ENCODE data around the gene TMED4. TPM values are rescaled to one million over a fixed set of nuclear protein-coding genes. Genes with fewer than 3 reads are reported as not detected.
"Not testable (repeated sequence)": the region's sequence is repeated elsewhere in the genome, so short reads cannot be mapped to it uniquely, and the experiment has no call there.

Gene TMED4
- total RNA-seq, 1 experiment from 2014 or later, result 67.3 TPM

DNA sequence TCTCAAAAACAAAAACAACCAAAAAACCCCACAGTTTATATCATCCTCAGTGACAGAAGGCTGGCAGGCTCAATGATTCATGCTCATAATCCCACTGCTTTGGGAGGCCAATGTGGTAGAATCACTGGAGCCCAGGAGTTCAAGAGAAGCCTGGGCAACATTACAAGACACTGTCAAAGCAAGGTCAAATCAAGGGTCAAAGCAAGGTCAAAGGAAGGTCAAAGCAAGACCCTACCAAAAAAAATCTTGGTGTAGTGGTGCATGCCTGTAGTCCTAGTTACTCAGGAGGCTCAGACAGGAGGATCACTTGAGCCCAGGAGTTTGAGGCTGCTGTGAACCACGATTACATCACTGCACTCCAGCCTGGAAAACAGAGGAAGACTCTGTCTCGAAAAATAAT is 26.7 kb downstream of the TMED4 start:
- POLR2A ChIA-PET, result no interaction called here

DNA sequence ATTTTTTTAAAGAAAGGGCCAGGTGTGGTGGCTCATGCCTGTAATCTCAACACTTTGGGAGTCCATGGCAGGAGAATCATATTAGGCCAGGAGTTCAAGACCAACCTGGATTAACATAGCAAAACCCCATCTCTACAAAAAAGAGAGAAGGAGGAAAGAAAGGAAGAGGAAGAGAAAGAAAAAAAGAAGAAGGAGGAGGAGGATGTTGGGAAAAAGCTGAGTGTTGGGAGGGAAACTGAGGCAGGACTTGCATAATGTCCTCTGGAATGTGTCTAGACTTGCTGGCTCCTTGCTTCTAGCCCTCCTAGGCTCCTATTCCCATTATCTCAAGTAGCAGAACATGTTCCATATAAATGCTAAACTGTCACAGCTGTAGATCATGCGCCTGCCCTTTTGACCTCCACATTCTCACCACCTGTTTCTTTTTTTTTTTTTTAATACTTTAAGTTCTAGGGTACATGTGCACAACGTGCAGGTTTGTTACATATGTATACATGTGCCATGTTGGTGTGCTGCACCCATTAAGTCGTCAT is 29.5 kb downstream of the TMED4 start:
- DNase-seq (ENCODE audit: low read depth, low spot score); H3K4me1 ChIP-seq (ENCODE audit: control insufficient read depth in 1 of 2, insufficient read depth in 2 of 2, low read length in 2 of 2); H3K36me3 ChIP-seq (ENCODE audit: control insufficient read depth in 1 of 2, insufficient read depth in 2 of 2, low read length in 2 of 2); ATAC-seq; H3K27ac ChIP-seq (ENCODE audit: low read depth, low read length); H3K4me3 ChIP-seq (replicated peaks in 1 of 2; ENCODE audit: low read depth in 1 of 2, low read length in 2 of 2); H3K9me3 ChIP-seq (ENCODE audit: control insufficient read depth in 1 of 2, insufficient read depth in 1 of 2, low read depth in 1 of 2, low read length in 2 of 2); BruUV-seq (replicated peaks); H4K20me1 ChIP-seq (ENCODE audit: insufficient read depth); intact Hi-C loops (cut with micrococcal nuclease); H3K9ac ChIP-seq (ENCODE audit: low read length); RAD21 ChIA-PET (ENCODE audit: low non-redundant PET in 1 of 2, low total read pairs in 2 of 2, uncharacterized antibody in 2 of 2, unreplicated experiment in 2 of 2); H3K9me2 ChIP-seq (ENCODE audit: insufficient read depth); H2AFZ ChIP-seq (ENCODE audit: low read depth, low read length, poor library complexity, severe bottlenecking); CTCF ChIA-PET; POLR2A ChIA-PET; H3K4me2 ChIP-seq (ENCODE audit: low read length); H3K27me3 ChIP-seq (ENCODE audit: insufficient read depth, low read length); H3K79me2 ChIP-seq (ENCODE audit: insufficient read depth, low read length): not testable (repeated sequence)

More for the DNA sequence above, 26.7 kb downstream of the TMED4 start:
- H3K9ac ChIP-seq (ENCODE audit: low read length), result no peak overlapping the region
- CTCF ChIA-PET, result interaction anchor here (1.1 kb wide), 1 partner anchor 10 kb away, joined by 5 read pairs; no protein-coding TSS in a partner anchor
- H3K9me2 ChIP-seq (ENCODE audit: insufficient read depth), result no peaks in the 10 kb centered on the region
- no peak overlapping the region for H3K4me2 ChIP-seq (ENCODE audit: low read length)
- intact Hi-C loops (cut with micrococcal nuclease), result no loop called here
- no TSS peak for BruUV-seq (replicated peaks)
- H3K79me2 ChIP-seq (ENCODE audit: insufficient read depth, low read length), result no peaks in the 10 kb centered on the region
- H3K4me3 ChIP-seq (replicated peaks in 1 of 2; ENCODE audit: low read depth in 1 of 2, low read length in 2 of 2), result no peak overlapping the region
- DNase-seq (ENCODE audit: low read depth, low spot score) (no peak), ATAC-seq (no peak)
- RAD21 ChIA-PET (ENCODE audit: low non-redundant PET in 1 of 2, low total read pairs in 2 of 2, uncharacterized antibody in 2 of 2, unreplicated experiment in 2 of 2), result no interaction called here
- no peak for TF ChIP-seq POLR2A (IDR thresholded peaks at IDR 0.05; ENCODE audit: borderline replicate concordance, extremely low read depth, insufficient read depth, insufficient read length)
- TF ChIP-seq JUND (IDR thresholded peaks at IDR 0.05), result no peak
- TF ChIP-seq ELF1 (IDR thresholded peaks at IDR 0.05; ENCODE audit: borderline replicate concordance, low read depth), result no peak
- no peak for TF ChIP-seq EZH2 (IDR thresholded peaks at IDR 0.05)
- TF ChIP-seq EGR1 (IDR thresholded peaks at IDR 0.05; ENCODE audit: low read depth), result no peak
- TF ChIP-seq RAD21 (IDR thresholded peaks at IDR 0.05; ENCODE audit: low read depth), result no peak
- TF ChIP-seq, protein P1, sequence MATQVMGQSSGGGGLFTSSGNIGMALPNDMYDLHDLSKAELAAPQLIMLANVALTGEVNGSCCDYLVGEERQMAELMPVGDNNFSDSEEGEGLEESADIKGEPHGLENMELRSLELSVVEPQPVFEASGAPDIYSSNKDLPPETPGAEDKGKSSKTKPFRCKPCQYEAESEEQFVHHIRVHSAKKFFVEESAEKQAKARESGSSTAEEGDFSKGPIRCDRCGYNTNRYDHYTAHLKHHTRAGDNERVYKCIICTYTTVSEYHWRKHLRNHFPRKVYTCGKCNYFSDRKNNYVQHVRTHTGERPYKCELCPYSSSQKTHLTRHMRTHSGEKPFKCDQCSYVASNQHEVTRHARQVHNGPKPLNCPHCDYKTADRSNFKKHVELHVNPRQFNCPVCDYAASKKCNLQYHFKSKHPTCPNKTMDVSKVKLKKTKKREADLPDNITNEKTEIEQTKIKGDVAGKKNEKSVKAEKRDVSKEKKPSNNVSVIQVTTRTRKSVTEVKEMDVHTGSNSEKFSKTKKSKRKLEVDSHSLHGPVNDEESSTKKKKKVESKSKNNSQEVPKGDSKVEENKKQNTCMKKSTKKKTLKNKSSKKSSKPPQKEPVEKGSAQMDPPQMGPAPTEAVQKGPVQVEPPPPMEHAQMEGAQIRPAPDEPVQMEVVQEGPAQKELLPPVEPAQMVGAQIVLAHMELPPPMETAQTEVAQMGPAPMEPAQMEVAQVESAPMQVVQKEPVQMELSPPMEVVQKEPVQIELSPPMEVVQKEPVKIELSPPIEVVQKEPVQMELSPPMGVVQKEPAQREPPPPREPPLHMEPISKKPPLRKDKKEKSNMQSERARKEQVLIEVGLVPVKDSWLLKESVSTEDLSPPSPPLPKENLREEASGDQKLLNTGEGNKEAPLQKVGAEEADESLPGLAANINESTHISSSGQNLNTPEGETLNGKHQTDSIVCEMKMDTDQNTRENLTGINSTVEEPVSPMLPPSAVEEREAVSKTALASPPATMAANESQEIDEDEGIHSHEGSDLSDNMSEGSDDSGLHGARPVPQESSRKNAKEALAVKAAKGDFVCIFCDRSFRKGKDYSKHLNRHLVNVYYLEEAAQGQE (IDR thresholded peaks at IDR 0.05; ENCODE audit: low read depth), result no peak
- TF ChIP-seq SP1 (IDR thresholded peaks at IDR 0.05; ENCODE audit: low read depth), result no peak
- no peak for TF ChIP-seq ZNF274 (IDR thresholded peaks at IDR 0.05; ENCODE audit: low read depth, low read length)
- no peak for TF ChIP-seq TCF7L2 (IDR thresholded peaks at IDR 0.05; ENCODE audit: borderline replicate concordance, extremely low read depth, insufficient read depth, insufficient read length)
- no peaks in the 10 kb centered on the region for H3K36me3 ChIP-seq (ENCODE audit: control insufficient read depth in 1 of 2, insufficient read depth in 2 of 2, low read length in 2 of 2)
- no peak overlapping the region for H2AFZ ChIP-seq (ENCODE audit: low read depth, low read length, poor library complexity, severe bottlenecking)
- no peaks in the 10 kb centered on the region for H3K27me3 ChIP-seq (ENCODE audit: insufficient read depth, low read length)
- no peak overlapping the region for H3K27ac ChIP-seq (ENCODE audit: low read depth, low read length)
- H3K9me3 ChIP-seq (ENCODE audit: control insufficient read depth in 1 of 2, insufficient read depth in 1 of 2, low read depth in 1 of 2, low read length in 2 of 2), result no peaks in the 10 kb centered on the region
- no peaks in the 10 kb centered on the region for H4K20me1 ChIP-seq (ENCODE audit: insufficient read depth)
- H3K4me1 ChIP-seq (ENCODE audit: control insufficient read depth in 1 of 2, insufficient read depth in 2 of 2, low read length in 2 of 2), result no peaks in the 10 kb centered on the region
